ENCODE data around the gene GLI3.
A peak's percentile ranks its signal among the peaks of the same experiment; 100 is the strongest.

The GLI3 gene

GRCh38 chr7:42236266-42236975, 588 bp downstream of the GLI3 start:
- DNase-seq (ENCODE audit: low read depth in 4 of 4, low spot score in 1 of 4): no peak

- DNase-seq (ENCODE audit: low read depth in 4 of 4, low spot score in 1 of 4): no peak
Measured at GRCh38 chr7:42235741-42236161, 1.3 kb downstream of the GLI3 start.

GRCh38 chr7:42234736-42235135, 2.3 kb downstream of the GLI3 start:
- no peak for DNase-seq (ENCODE audit: low read depth in 4 of 4, low spot score in 1 of 4)

- no peak for DNase-seq (ENCODE audit: low read depth in 4 of 4, low spot score in 1 of 4)
Measured at GRCh38 chr7:42233695-42234331, 3.2 kb downstream of the GLI3 start.

GRCh38 chr7:42233171-42233570, 3.8 kb downstream of the GLI3 start:
- DNase-seq (ENCODE audit: low read depth in 4 of 4, low spot score in 1 of 4): no peak

GRCh38 chr7:42232275-42232674, 4.7 kb downstream of the GLI3 start:
- DNase-seq (ENCODE audit: low read depth in 4 of 4, low spot score in 1 of 4): no peak

GRCh38 chr7:42231043-42231787, 5.8 kb downstream of the GLI3 start:
- DNase-seq (ENCODE audit: low read depth in 4 of 4, low spot score in 1 of 4): no peak

GRCh38 chr7:42227936-42228591, 8.9 kb downstream of the GLI3 start:
- DNase-seq (ENCODE audit: low read depth in 4 of 4, low spot score in 1 of 4): peak in 1 of 4 experiments; percentile 7

- no peak for DNase-seq (ENCODE audit: low read depth in 4 of 4, low spot score in 1 of 4)
Measured at GRCh38 chr7:42227541-42227935, 9.5 kb downstream of the GLI3 start.

- no peak for DNase-seq (ENCODE audit: low read depth in 4 of 4, low spot score in 1 of 4)
Measured at GRCh38 chr7:42227021-42227420, 10.0 kb downstream of the GLI3 start.

GRCh38 chr7:42226354-42226941, 10.6 kb downstream of the GLI3 start:
- DNase-seq (ENCODE audit: low read depth in 4 of 4, low spot score in 1 of 4): no peak

- no peak for DNase-seq (ENCODE audit: low read depth in 4 of 4, low spot score in 1 of 4)
Measured at GRCh38 chr7:42224391-42225003, 12.5 kb downstream of the GLI3 start.

GRCh38 chr7:42222891-42223290, 14.1 kb downstream of the GLI3 start:
- DNase-seq (ENCODE audit: low read depth in 4 of 4, low spot score in 1 of 4): no peak

- DNase-seq (ENCODE audit: low read depth in 4 of 4, low spot score in 1 of 4): no peak
Measured at GRCh38 chr7:42222125-42222524, 14.9 kb downstream of the GLI3 start.

- DNase-seq (ENCODE audit: low read depth in 4 of 4, low spot score in 1 of 4): no peak
Measured at GRCh38 chr7:42221304-42221703, 15.7 kb downstream of the GLI3 start.

GRCh38 chr7:42219447-42219846, 17.6 kb downstream of the GLI3 start:
- no peak for DNase-seq (ENCODE audit: low read depth in 4 of 4, low spot score in 1 of 4)

- DNase-seq (ENCODE audit: low read depth in 4 of 4, low spot score in 1 of 4): no peak
Measured at GRCh38 chr7:42218248-42218647, 18.8 kb downstream of the GLI3 start.

- DNase-seq (ENCODE audit: low read depth in 4 of 4, low spot score in 1 of 4): no peak
Measured at GRCh38 chr7:42217548-42217947, 19.5 kb downstream of the GLI3 start.

- no peak for DNase-seq (ENCODE audit: low read depth in 4 of 4, low spot score in 1 of 4)
Measured at GRCh38 chr7:42217053-42217452, 20.0 kb downstream of the GLI3 start.

- DNase-seq (ENCODE audit: low read depth in 4 of 4, low spot score in 1 of 4): no peak
Measured at GRCh38 chr7:42214060-42214679, 22.8 kb downstream of the GLI3 start.

Data from stimulated activated CD4-positive, alpha-beta T cell treated with anti-CD3 and anti-CD28 coated beads, Interleukin-1b, Interleukin-23, amount 100 ng/mL, for 24 hours (primary cell).